Myocyte (in vitro differentiated cells): ENCODE results near the gene ARHGAP35. TPM values are rescaled to one million over a fixed set of nuclear protein-coding genes. Genes with fewer than 3 reads are reported as not detected.
A peak's percentile ranks its signal among the peaks of the same experiment; 100 is the strongest.
"Not testable (repeated sequence)": the region's sequence is repeated elsewhere in the genome, so short reads cannot be mapped to it uniquely, and the experiment has no call there.

Experiments
- DNase-seq: peaks from one replicate; pipeline ENCODE4 v3.0.0-alpha.2; 2012; ENCODE audit warnings: low read depth
- total RNA-seq: library from RNA; depleted of rRNA; stranded (reverse); fragments of >200 nt; gene quantifications from 2 replicates; pipeline ENCODE4 v1.2.3, GENCODE V29; 2014

ARHGAP35 gene
- total RNA-seq, 1 donor from 2014 or later, result 30.5 TPM

- DNase-seq, result no peak
Measured at GRCh38 chr19:46842791-46843190, 18.0 kb upstream of the ARHGAP35 start.

DNA sequence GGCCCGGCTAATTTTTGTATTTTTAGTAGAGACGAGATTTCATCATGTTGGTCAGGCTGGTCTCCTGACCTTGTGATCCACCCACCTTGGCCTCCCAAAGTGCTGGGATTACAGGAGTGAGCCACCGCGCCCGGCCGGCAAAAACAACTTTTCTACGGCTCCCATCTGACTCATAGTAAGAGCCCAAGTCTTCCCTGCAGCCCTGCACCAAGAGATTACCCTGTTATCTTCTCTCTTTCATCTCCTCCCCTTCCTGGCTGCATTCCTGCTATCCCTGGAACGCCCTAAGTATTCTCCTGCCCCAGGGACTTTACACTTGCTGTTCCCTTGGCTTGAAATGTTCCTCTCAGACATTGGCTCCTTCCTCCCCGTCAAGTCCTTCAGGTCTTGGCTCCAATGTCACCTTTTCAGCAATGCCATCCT is 16.7 kb upstream of the ARHGAP35 start:
- DNase-seq, result no peak

DNA sequence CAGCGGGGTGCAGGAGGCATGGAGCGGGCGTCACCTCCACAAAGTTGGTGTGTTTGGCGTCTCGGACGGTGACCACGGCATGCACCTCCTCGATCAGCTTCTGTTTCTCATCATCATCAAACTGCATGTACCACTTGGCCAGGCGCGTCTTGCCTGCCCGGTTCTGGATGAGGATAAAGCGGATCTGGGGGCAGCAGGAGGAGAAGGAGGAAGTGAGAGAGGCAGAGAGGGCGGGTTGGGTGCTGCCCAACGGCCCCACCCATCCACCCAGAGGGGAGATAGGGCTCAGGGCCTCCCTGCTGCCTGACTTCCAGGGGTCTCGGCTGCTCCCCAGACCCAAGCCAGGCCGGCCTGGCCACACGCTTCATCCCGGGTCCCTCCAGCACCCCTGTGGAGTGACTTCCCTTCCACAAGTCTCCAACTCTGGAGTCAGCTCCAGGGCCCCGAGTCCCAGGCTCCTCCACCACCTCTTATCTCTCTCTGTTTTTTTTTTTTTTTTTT is 14.8 kb upstream of the ARHGAP35 start:
- no peak for DNase-seq

GRCh38 chr19:46847528-46847927 is 13.3 kb upstream of the ARHGAP35 start:
- no peak for DNase-seq

- no peak for DNase-seq
Measured at GRCh38 chr19:46848389-46848788, 12.4 kb upstream of the ARHGAP35 start.

GRCh38 chr19:46849610-46850009 is 11.2 kb upstream of the ARHGAP35 start:
- no peak for DNase-seq

DNA sequence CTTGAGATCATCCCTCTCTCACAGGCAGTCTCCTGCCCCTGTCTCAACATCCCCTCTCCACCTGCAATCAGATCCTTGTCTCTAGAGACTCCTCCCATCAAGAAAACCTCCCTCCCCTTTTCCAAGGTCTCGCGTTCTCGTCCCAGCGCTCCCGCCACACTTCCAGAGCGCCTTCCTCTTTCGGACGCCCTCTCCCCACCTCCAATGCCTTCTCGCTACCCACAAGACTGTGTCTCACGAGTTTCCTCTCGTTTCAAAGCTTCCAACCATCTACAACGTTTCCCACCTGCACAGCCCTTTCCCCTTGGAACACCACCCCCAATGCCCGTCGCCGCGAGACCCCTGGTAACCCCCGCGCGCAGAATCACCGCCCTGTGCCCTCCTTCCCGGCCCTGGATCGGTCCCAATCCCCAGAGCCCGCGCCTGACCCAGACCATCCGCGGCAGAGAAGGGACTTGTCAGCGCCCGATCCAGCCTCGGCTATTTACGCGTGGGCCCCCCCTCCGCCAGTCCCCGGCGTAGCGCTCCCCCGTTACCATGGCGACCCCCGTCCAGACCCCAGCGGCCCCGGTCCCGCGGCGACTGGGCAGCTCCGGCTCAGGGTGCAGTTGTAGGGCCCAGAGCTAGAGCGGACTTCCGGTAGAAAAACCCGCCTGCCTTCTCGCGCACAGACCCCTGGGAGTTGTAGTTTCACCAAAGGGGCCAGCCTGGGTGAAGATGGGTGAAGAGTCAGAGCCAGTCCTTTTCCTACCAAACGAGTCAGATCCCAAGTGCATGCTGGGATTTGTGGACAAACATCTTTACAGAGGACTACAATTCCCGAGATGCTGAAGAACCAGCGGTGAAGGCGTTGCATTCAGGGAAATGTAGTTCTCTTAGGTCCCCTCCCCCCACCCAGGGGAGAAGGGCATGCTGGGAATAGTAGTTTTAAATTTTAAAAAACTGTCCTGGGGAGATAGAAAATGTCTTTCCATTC is 10.3 kb upstream of the ARHGAP35 start, which contains the start of gene AP2S1:
TSS of gene AP2S1 (minus strand) at position 619 of the 976 bp plus-strand sequence. CDS start at position 539, 80 bp downstream.
- DNase-seq, result peak; percentile 99

GRCh38 chr19:46852830-46853229 is 8.0 kb upstream of the ARHGAP35 start:
- no peak for DNase-seq

- not testable (repeated sequence) for DNase-seq
Measured at GRCh38 chr19:46854698-46855097, 6.1 kb upstream of the ARHGAP35 start.

DNA sequence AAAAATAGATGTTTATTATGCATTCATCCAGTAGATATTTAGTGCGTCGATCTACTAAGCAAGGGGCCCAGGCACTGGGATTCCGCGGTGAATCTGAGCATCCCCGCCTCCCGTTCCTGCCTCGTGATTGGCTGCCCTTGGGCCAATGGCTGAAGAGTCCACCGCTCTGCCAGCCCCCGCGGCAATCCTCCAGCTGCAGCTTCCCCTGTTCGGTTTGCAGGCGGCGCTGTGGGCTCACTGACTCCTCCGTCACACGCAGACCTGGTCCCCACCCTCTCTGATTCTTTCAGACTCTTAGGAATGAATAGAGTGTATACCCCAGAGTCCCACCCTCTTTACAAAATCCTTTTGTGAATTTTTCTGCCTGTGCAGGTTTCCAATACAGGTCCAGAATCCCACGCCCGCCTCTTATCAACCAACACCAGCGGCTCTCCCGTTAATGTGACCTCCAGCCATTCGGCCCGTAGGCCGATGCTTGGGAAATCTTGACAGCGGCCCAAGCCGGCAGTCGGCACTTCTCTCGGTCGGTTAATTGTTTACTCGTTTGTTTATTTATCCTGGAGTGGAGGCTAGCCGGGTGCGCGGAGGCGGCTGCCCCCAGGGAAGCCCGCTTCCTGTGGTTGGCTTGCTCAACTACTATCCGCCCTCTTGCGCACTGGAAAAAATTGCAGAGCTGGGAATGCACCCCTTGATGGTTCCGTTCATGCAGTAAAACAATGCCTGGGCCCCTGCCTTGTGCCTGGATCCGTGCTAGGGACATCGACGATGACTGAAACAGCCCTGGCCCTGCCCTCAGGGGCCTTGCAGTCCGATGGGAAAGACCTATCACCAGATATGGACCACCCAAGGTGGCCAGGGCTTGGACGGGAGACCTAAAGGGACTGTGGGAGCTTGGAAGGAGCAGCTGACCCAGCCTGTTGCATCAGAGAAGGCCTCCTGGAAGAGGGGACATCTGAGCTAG is 4.5 kb upstream of the ARHGAP35 start:
- peak; percentile 94 for DNase-seq

DNA sequence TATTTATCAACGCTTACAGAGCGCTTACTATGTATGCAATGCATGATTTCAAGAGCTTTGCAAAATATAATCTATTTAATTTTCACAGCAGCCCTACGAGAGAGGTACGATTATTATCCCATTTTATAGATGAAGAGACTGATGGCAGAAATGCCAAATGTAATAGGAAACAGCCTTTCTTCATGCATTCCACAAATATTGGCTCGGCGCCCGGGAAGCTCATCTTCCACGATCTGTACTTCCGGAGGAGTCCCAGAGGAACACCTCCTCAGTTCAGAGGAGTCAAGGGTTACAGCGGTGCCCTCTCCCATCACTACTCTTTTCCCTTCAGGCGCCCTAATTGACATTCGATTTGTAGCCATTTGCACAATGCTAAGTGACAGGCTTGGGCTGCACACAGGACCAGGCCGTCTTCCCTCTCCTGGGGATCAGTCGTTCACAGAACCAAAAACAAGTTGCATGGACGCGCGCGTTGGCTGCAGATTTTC is 1.1 kb upstream of the ARHGAP35 start:
- DNase-seq, result peak; percentile 75

- DNase-seq, result peak; percentile 98
Measured at GRCh38 chr19:46860125-46860845, 512 bp upstream of the ARHGAP35 start.

GRCh38 chr19:46861691-46862502 is 1.1 kb downstream of the ARHGAP35 start:
- no peak for DNase-seq

DNA sequence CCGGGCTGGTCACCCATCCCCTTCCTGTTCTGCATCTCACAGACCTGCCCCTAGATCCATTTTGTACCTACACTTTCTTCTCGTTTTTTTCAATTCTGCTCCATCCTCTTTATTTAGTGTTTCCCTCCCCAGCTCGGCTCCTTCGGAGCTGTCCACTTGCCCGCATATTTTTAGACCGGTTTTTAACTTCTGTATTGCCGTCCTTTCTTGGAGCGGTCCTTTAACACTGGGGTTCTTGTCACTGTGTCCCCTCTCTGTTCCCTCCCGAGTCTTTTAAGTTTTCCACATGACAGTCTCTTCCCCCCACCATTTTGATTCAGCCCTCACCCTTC is 1.7 kb downstream of the ARHGAP35 start:
- DNase-seq, result no peak

DNA sequence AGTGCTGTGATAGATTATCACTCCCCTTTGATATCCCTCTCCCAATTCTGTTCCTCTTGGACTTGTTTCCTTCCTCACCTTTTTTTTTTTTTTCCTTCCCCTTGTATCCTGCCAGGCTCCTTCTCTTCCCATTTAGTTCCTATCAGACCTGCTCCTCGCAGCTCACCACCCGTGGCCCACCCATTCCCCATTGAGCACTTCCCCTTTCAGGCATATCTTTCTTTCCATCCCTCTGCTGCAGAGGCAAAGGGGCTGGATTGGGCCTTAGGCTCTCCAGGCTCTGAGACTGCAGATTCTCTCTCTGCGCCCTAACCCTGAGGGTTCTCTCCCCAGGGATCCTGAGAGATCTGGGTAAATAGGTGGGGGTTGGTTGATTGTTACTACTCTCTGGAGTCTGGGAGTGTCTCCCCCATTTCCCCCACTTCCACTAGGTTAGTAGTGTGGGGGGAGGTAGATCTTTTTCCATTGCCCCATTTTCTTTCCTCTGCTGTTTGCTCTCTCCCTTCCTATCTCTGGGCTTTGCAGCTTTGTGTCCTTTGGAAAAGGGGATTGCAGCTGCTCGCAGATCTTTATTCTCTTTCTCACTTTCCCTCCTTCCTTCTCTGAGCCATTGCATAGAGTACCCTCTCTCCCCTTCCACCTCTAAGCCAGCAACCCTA is 2.3 kb downstream of the ARHGAP35 start:
- DNase-seq, result no peak

DNA sequence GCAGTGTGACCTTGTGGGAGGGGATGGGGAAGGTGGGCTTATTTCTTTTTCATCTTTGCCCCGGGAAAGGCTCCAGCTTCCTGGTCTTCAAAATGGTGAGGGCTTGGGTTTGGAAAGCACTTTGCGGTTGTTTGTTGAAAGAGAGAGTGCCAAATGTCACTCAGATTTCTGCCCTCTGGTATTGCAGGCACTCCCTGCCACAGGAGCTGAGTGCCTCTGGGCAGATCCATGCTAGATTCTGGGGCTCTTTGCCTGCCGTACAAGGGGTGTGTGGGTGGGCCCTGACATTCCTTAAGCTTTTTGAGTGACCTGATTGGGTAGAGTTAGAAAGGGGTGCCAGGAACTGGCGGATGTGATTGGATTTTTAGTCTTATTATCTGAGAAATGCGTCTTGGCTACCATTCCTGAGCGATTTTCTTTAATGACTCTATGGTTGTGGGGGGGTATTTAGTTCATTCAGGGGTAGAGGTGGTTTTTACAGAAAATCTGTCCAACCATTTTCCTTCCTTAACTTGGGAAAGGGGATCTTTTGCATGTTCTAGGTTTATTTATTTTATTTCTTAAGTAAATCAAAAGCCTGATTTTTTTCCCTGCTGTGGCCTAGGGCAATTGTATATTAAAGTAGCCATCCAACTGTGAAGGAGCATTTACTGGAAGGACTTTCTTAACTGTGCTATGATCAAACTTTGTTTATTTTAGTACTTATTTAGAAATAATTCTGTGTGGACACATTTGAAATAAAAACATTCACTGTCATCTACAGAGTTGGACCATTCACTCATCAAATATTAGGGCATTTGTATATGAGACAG is 3.2 kb downstream of the ARHGAP35 start:
- DNase-seq, result peak; percentile 82

GRCh38 chr19:46866407-46867136 is 5.8 kb downstream of the ARHGAP35 start:
- DNase-seq, result no peak

DNA sequence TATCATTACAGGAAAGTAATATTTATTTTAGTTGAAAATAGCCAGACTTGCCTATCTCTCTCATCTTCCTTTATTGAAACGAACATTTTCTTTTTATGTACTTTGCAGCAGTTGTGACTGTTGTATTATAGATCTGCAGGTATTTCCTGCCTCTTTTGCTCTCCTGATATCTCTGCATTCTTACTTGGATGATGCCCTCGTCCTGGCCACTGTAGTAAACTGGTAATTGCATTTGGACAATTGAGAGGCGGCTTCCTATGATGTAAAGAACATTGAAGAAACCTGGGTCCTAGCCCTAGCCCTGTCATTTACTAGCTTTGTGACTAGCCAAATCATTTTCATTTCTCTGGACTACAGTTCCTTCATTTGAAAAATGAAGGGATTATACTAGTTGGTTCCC is 6.4 kb downstream of the ARHGAP35 start:
- DNase-seq, result no peak
